ES-I3 (cell line): ENCODE data around the gene RFX3.
"Not testable (repeated sequence)": the region's sequence is repeated elsewhere in the genome, so short reads cannot be mapped to it uniquely, and the experiment has no call there.

Source experiments
- H3K36me3 ChIP-seq: 2 replicates; pipeline ENCODE4 v1.6.1; 2013; ENCODE audit warnings: mild to moderate bottlenecking, low read length, control low read depth, moderate library complexity; ENCODE audit not compliant: insufficient read depth
- H3K4me1 ChIP-seq: 2 replicates; pipeline ENCODE4 v1.6.1; 2013; ENCODE audit warnings: mild to moderate bottlenecking, control low read depth, low read length; ENCODE audit not compliant: insufficient read depth
- H3K9ac ChIP-seq: 2 replicates; pipeline ENCODE4 v1.6.1; 2013; ENCODE audit warnings: low read depth, mild to moderate bottlenecking, low read length, moderate library complexity
- H3K9me3 ChIP-seq: 2 replicates; pipeline ENCODE4 v1.6.1; 2013; ENCODE audit warnings: mild to moderate bottlenecking, low read length, moderate library complexity; ENCODE audit not compliant: control insufficient read depth, insufficient read depth

The RFX3 gene

GRCh38 chr9:3312595-3312994 is 213.2 kb downstream of the RFX3 start:
- H3K4me1 ChIP-seq, H3K9me3 ChIP-seq, H3K9ac ChIP-seq, H3K36me3 ChIP-seq: not testable (repeated sequence)

GRCh38 chr9:3308609-3309008 is 217.2 kb downstream of the RFX3 start:
- H3K36me3 ChIP-seq, result no peaks in the 10 kb centered on the region
- no peaks in the 10 kb centered on the region for H3K9me3 ChIP-seq
- H3K9ac ChIP-seq, result no peak overlapping the region
- H3K4me1 ChIP-seq, result peaks cover 8% of the 10 kb centered on the region; the same call in 1 of the 2 replicates

- H3K4me1 ChIP-seq, H3K9ac ChIP-seq, H3K36me3 ChIP-seq, H3K9me3 ChIP-seq: not testable (repeated sequence)
Measured at GRCh38 chr9:3304388-3304787, 221.4 kb downstream of the RFX3 start.

- Histone ChIP-seq H3K9me3 (no peaks in the 10 kb centered on the region), H3K36me3 (no peaks in the 10 kb centered on the region), H3K9ac (no peak overlapping the region), H3K4me1 (no peaks in the 10 kb centered on the region)
Measured at GRCh38 chr9:3299872-3300271, 225.9 kb downstream of the RFX3 start.

- no peak overlapping the region for H3K9ac ChIP-seq
- no peaks in the 10 kb centered on the region for H3K4me1 ChIP-seq
- no peaks in the 10 kb centered on the region for H3K36me3 ChIP-seq
- H3K9me3 ChIP-seq, result no peaks in the 10 kb centered on the region
Measured at GRCh38 chr9:3296536-3296935, 229.3 kb downstream of the RFX3 start.

- Histone ChIP-seq H3K9ac (no peak overlapping the region), H3K4me1 (peaks cover 13% of the 10 kb centered on the region), H3K36me3 (no peaks in the 10 kb centered on the region), H3K9me3 (no peaks in the 10 kb centered on the region)
Measured at GRCh38 chr9:3292311-3292710, 233.5 kb downstream of the RFX3 start.

GRCh38 chr9:3290231-3290840 is 235.5 kb downstream of the RFX3 start:
- H3K36me3 ChIP-seq, result no peaks in the 10 kb centered on the region
- no peak overlapping the region for H3K9ac ChIP-seq
- no peaks in the 10 kb centered on the region for H3K9me3 ChIP-seq
- peaks cover 13% of the 10 kb centered on the region for H3K4me1 ChIP-seq

- no peaks in the 10 kb centered on the region for H3K36me3 ChIP-seq
- no peak overlapping the region for H3K9ac ChIP-seq
- H3K4me1 ChIP-seq, result peaks cover 13% of the 10 kb centered on the region
- H3K9me3 ChIP-seq, result no peaks in the 10 kb centered on the region
Measured at GRCh38 chr9:3288686-3289085, 237.1 kb downstream of the RFX3 start.

- H3K36me3 ChIP-seq, result no peaks in the 10 kb centered on the region
Measured at GRCh38 chr9:3285365-3286161, 240.2 kb downstream of the RFX3 start.

GRCh38 chr9:3282365-3282764 is 243.4 kb downstream of the RFX3 start:
- Histone ChIP-seq H3K9me3 (no peaks in the 10 kb centered on the region), H3K4me1 (no peaks in the 10 kb centered on the region), H3K36me3 (no peaks in the 10 kb centered on the region), H3K9ac (no peak overlapping the region)

More at GRCh38 chr9:3285365-3286161, 240.2 kb downstream of the RFX3 start:
- Histone ChIP-seq H3K4me1 (peaks cover 9% of the 10 kb centered on the region), H3K9me3 (no peaks in the 10 kb centered on the region), H3K9ac (no peak overlapping the region)

- Histone ChIP-seq H3K9me3 (no peaks in the 10 kb centered on the region), H3K36me3 (no peaks in the 10 kb centered on the region), H3K9ac (no peak overlapping the region), H3K4me1 (no peaks in the 10 kb centered on the region)
Measured at GRCh38 chr9:3281399-3281798, 244.4 kb downstream of the RFX3 start.

GRCh38 chr9:3277200-3277599 is 248.6 kb downstream of the RFX3 start:
- Histone ChIP-seq H3K4me1 (no peaks in the 10 kb centered on the region), H3K36me3 (no peaks in the 10 kb centered on the region)

GRCh38 chr9:3271581-3271980 is 254.2 kb downstream of the RFX3 start:
- no peaks in the 10 kb centered on the region for H3K9me3 ChIP-seq
- no peaks in the 10 kb centered on the region for H3K4me1 ChIP-seq
- no peak overlapping the region for H3K9ac ChIP-seq
- H3K36me3 ChIP-seq, result no peaks in the 10 kb centered on the region

More at GRCh38 chr9:3277200-3277599, 248.6 kb downstream of the RFX3 start:
- no peak overlapping the region for H3K9ac ChIP-seq
- no peaks in the 10 kb centered on the region for H3K9me3 ChIP-seq

- H3K36me3 ChIP-seq, result no peaks in the 10 kb centered on the region
- H3K4me1 ChIP-seq, result no peaks in the 10 kb centered on the region
- H3K9me3 ChIP-seq, result no peaks in the 10 kb centered on the region
- H3K9ac ChIP-seq, result no peak overlapping the region
Measured at GRCh38 chr9:3271157-3271556, 254.6 kb downstream of the RFX3 start.

- H3K9me3 ChIP-seq, result no peaks in the 10 kb centered on the region
- no peaks in the 10 kb centered on the region for H3K36me3 ChIP-seq
- no peak overlapping the region for H3K9ac ChIP-seq
- peaks cover 4% of the 10 kb centered on the region; the same call in 1 of the 2 replicates for H3K4me1 ChIP-seq
Measured at GRCh38 chr9:3268223-3268622, 257.6 kb downstream of the RFX3 start.
